Activated T-cell treated with anti-CD3 and anti-CD28 coated beads for 48 hours (primary cell): Measurements from ENCODE around the gene NFYC.

Experiments used
- DNase-seq: peaks from one replicate; pipeline ENCODE4 v3.0.0-alpha.2; 2020; ENCODE audit warnings: low read depth

Gene NFYC

GRCh38 chr1:40798366-40799281 is 107.1 kb downstream of the NFYC start:
- no peak for DNase-seq

- DNase-seq: no peak
Observed at GRCh38 chr1:40799351-40799867, 107.9 kb downstream of the NFYC start.

- DNase-seq: no peak
Observed at GRCh38 chr1:40801742-40802077, 110.2 kb downstream of the NFYC start.

GRCh38 chr1:40802078-40802741 is 110.7 kb downstream of the NFYC start:
- DNase-seq: peak; percentile 85

- no peak for DNase-seq
Observed at GRCh38 chr1:40802742-40803113, 111.2 kb downstream of the NFYC start.

- DNase-seq: no peak
Observed at GRCh38 chr1:40803447-40803846, 111.9 kb downstream of the NFYC start.

- DNase-seq: no peak
Observed at GRCh38 chr1:40803902-40804301, 112.4 kb downstream of the NFYC start.

GRCh38 chr1:40806240-40806639 is 114.7 kb downstream of the NFYC start:
- no peak for DNase-seq

GRCh38 chr1:40806731-40807695 is 115.5 kb downstream of the NFYC start:
- no peak for DNase-seq

GRCh38 chr1:40808002-40808401 is 116.5 kb downstream of the NFYC start:
- DNase-seq: no peak

GRCh38 chr1:40808444-40808843 is 116.9 kb downstream of the NFYC start:
- DNase-seq: no peak

- no peak for DNase-seq
Observed at GRCh38 chr1:40808909-40809308, 117.4 kb downstream of the NFYC start.

GRCh38 chr1:40810927-40811326 is 119.4 kb downstream of the NFYC start:
- no peak for DNase-seq

GRCh38 chr1:40815420-40815819 is 123.9 kb downstream of the NFYC start:
- no peak for DNase-seq

- no peak for DNase-seq
Observed at GRCh38 chr1:40817791-40818263, 126.3 kb downstream of the NFYC start.

- peak; percentile 82 for DNase-seq
Observed at GRCh38 chr1:40818264-40818961, 126.9 kb downstream of the NFYC start.

GRCh38 chr1:40819101-40819500 is 127.6 kb downstream of the NFYC start:
- DNase-seq: no peak

- DNase-seq: no peak
Observed at GRCh38 chr1:40820251-40820797, 128.8 kb downstream of the NFYC start.
